ENCODE measurements around the gene ACSL6.

The ACSL6 gene

GRCh38 chr5:132049093-132049492, 37.6 kb upstream of the ACSL6 start:
- no peaks in the 10 kb centered on the region for H3K4me1 ChIP-seq
- H3K4me3 ChIP-seq = no peak overlapping the region
- peaks cover 4% of the 10 kb centered on the region; the same call in 1 of the 2 replicates for H3K9me3 ChIP-seq
- H3K27ac ChIP-seq = no peak overlapping the region
- H4K20me1 ChIP-seq = no peaks in the 10 kb centered on the region
- H3K9ac ChIP-seq = no peak overlapping the region
- no peak overlapping the region for H3K4me2 ChIP-seq
- no peak for TF ChIP-seq Cebpa-rat (IDR thresholded peaks at IDR 0.05)
- no peaks in the 10 kb centered on the region for H3K36me3 ChIP-seq
- no peaks in the 10 kb centered on the region for H3K27me3 ChIP-seq

DNA sequence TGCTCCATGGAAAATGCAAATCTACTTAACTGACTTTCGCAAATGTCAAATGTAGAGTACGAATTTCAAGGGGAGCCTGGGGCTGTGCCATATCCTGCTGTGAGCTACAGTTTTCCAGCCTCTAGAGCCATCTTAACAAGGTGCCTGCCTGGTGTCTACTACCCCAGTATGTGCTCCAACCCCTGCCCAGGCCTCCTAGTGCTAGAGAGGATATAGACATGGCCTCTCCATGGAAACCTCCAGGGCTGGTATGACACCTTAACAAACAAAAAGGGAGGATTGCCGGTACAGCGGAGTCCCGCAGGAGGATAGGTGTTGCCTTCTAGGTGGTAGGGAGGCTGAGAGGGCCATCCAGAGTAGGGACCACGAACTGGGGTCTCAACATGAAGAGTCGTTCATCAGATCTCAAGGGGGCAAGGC, 35.4 kb upstream of the ACSL6 start:
- H3K4me3 ChIP-seq = no peak overlapping the region
- no peak overlapping the region for H3K4me2 ChIP-seq
- no peaks in the 10 kb centered on the region for H3K27me3 ChIP-seq
- H3K9me3 ChIP-seq = peaks cover 19% of the 10 kb centered on the region
- no peak overlapping the region for H3K9ac ChIP-seq
- H3K4me1 ChIP-seq = no peaks in the 10 kb centered on the region
- TF ChIP-seq Cebpa-rat (IDR thresholded peaks at IDR 0.05) = no peak
- H3K36me3 ChIP-seq = no peaks in the 10 kb centered on the region
- H4K20me1 ChIP-seq = no peaks in the 10 kb centered on the region
- no peak overlapping the region for H3K27ac ChIP-seq

GRCh38 chr5:132044207-132044606, 32.7 kb upstream of the ACSL6 start:
- Histone ChIP-seq H3K9ac (no peak overlapping the region), H3K36me3 (no peaks in the 10 kb centered on the region), H3K9me3 (peaks cover 19% of the 10 kb centered on the region), H3K27ac (no peak overlapping the region), H3K27me3 (no peaks in the 10 kb centered on the region), H3K4me2 (no peak overlapping the region), H3K4me3 (no peak overlapping the region), H3K4me1 (no peaks in the 10 kb centered on the region), H4K20me1 (no peaks in the 10 kb centered on the region)
- TF ChIP-seq Cebpa-rat (IDR thresholded peaks at IDR 0.05) = no peak

GRCh38 chr5:132037353-132037752, 25.9 kb upstream of the ACSL6 start:
- Histone ChIP-seq H3K9ac (no peak overlapping the region), H3K4me1 (no peaks in the 10 kb centered on the region), H3K27ac (no peak overlapping the region), H3K36me3 (no peaks in the 10 kb centered on the region), H3K9me3 (no peaks in the 10 kb centered on the region), H3K4me2 (no peak overlapping the region), H4K20me1 (no peaks in the 10 kb centered on the region), H3K4me3 (no peak overlapping the region), H3K27me3 (no peaks in the 10 kb centered on the region)
- TF ChIP-seq Cebpa-rat (IDR thresholded peaks at IDR 0.05) = no peak

DNA sequence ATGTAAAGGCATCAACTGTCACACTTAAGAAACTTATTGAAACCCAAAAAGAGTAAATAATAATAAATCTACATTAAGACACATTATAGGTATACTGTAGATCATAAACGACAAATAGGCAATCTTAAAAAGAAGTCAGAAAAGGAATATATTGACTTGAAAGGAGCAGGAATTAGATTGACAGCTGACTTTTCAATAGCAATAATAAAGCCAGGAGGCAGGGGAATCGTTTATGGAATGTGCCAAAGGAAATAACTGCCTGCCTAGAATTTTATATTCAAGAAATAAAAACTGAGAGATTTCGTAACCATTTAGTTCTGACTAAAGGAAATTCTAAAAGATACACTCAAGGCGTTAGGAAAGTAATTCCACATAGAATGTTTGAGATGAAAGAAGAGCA, 21.7 kb upstream of the ACSL6 start:
- Histone ChIP-seq H3K9ac (no peak overlapping the region), H3K27me3 (no peaks in the 10 kb centered on the region), H4K20me1 (no peaks in the 10 kb centered on the region), H3K4me1 (no peaks in the 10 kb centered on the region), H3K4me2 (no peak overlapping the region), H3K27ac (no peak overlapping the region), H3K4me3 (no peak overlapping the region), H3K9me3 (no peaks in the 10 kb centered on the region), H3K36me3 (no peaks in the 10 kb centered on the region)
- no peak for TF ChIP-seq Cebpa-rat (IDR thresholded peaks at IDR 0.05)

GRCh38 chr5:132032196-132032595, 20.7 kb upstream of the ACSL6 start:
- Histone ChIP-seq H3K27me3 (no peaks in the 10 kb centered on the region), H4K20me1 (no peaks in the 10 kb centered on the region), H3K4me3 (no peak overlapping the region), H3K9ac (no peak overlapping the region), H3K4me1 (no peaks in the 10 kb centered on the region), H3K27ac (no peak overlapping the region), H3K4me2 (no peak overlapping the region), H3K36me3 (no peaks in the 10 kb centered on the region), H3K9me3 (no peaks in the 10 kb centered on the region)
- no peak for TF ChIP-seq Cebpa-rat (IDR thresholded peaks at IDR 0.05)

GRCh38 chr5:132030610-132031009, 19.2 kb upstream of the ACSL6 start:
- no peak overlapping the region for H3K9ac ChIP-seq
- no peak overlapping the region for H3K4me3 ChIP-seq
- no peaks in the 10 kb centered on the region for H3K27me3 ChIP-seq
- H3K27ac ChIP-seq = no peak overlapping the region
- H3K4me1 ChIP-seq = no peaks in the 10 kb centered on the region
- TF ChIP-seq Cebpa-rat (IDR thresholded peaks at IDR 0.05) = no peak
- H4K20me1 ChIP-seq = no peaks in the 10 kb centered on the region
- H3K36me3 ChIP-seq = no peaks in the 10 kb centered on the region
- H3K9me3 ChIP-seq = no peaks in the 10 kb centered on the region
- no peak overlapping the region for H3K4me2 ChIP-seq

- Histone ChIP-seq H3K4me1 (no peaks in the 10 kb centered on the region), H3K9me3 (no peaks in the 10 kb centered on the region), H3K36me3 (no peaks in the 10 kb centered on the region), H3K9ac (no peak overlapping the region), H3K27me3 (no peaks in the 10 kb centered on the region), H3K27ac (no peak overlapping the region), H3K4me2 (no peak overlapping the region), H3K4me3 (no peak overlapping the region), H4K20me1 (no peaks in the 10 kb centered on the region)
- TF ChIP-seq Cebpa-rat (IDR thresholded peaks at IDR 0.05) = no peak
These were observed 18.3 kb upstream of the ACSL6 start for GRCh38 chr5:132029609-132030330.

GRCh38 chr5:132027027-132027426, 15.6 kb upstream of the ACSL6 start:
- no peaks in the 10 kb centered on the region for H3K9me3 ChIP-seq
- H4K20me1 ChIP-seq = no peaks in the 10 kb centered on the region
- H3K9ac ChIP-seq = no peak overlapping the region
- H3K4me1 ChIP-seq = no peaks in the 10 kb centered on the region
- no peaks in the 10 kb centered on the region for H3K27me3 ChIP-seq
- TF ChIP-seq Cebpa-rat (IDR thresholded peaks at IDR 0.05) = no peak
- no peak overlapping the region for H3K4me2 ChIP-seq
- no peaks in the 10 kb centered on the region for H3K36me3 ChIP-seq
- no peak overlapping the region for H3K4me3 ChIP-seq
- H3K27ac ChIP-seq = no peak overlapping the region

DNA sequence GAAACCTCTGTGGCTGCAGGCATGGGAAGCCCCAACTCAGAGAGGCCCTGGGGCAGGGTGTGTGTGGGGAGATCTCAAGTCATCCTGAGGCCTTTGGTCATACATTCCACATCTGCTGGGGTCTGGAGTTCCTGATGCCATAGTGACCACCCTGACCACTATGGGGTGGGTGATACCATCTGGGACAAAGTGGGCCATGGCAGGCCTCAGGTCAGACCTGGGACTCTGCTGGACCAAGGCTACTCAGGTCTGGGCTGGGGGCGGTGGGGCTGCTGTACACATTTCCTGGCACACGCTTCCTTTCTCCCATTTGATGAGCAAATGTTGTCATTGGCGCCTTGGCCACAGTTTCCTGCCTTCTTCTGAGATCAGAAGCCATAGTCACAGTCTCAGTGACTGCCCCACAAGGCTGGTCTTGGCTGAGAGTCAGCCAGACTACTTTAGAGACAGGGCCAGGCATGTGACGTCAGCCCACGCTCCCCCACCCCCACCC, 15.1 kb upstream of the ACSL6 start:
- no peak overlapping the region for H3K4me2 ChIP-seq
- H3K27me3 ChIP-seq = no peaks in the 10 kb centered on the region
- TF ChIP-seq Cebpa-rat (IDR thresholded peaks at IDR 0.05) = no peak

More for the DNA sequence above, 15.1 kb upstream of the ACSL6 start:
- Histone ChIP-seq H3K4me3 (no peak overlapping the region), H3K27ac (no peak overlapping the region), H4K20me1 (no peaks in the 10 kb centered on the region), H3K36me3 (no peaks in the 10 kb centered on the region), H3K9ac (no peak overlapping the region), H3K9me3 (no peaks in the 10 kb centered on the region), H3K4me1 (no peaks in the 10 kb centered on the region)

All from BLaER1 (cell line).